Activated CD4-positive, alpha-beta T cell treated with anti-CD3 and anti-CD28 coated beads, Interleukin-2, amount 10 ng/mL, durations not matched to agents 7 days and 5 days (primary cell): ENCODE measurements around the gene ADCY4. TPM values are rescaled to one million over a fixed set of nuclear protein-coding genes. Genes with fewer than 3 reads are reported as not detected.

Experiments
- CTCF ChIA-PET: fragments of 350-600 bp; sonication (Branson Sonifier 250); formaldehyde crosslinking; loops from one replicate; lab custom pipeline; 2021; ENCODE audit warnings: antibody characterized with exemption; lab: Charles Lee
- POLR2A ChIA-PET: fragments of 350-600 bp; sonication (Branson Sonifier 250); formaldehyde crosslinking; loops from one replicate; lab custom pipeline; 2021; ENCODE audit warnings: antibody characterized with exemption; lab: Charles Lee
- DNase-seq: peaks from one replicate; pipeline ENCODE4 v3.0.0-alpha.2; 2020
- H3K27ac Mint-ChIP-seq: one replicate; pipeline ENCODE4 v1.8.0; 2021; ENCODE audit warnings: mild to moderate bottlenecking, moderate library complexity, mixed read lengths
- H3K27me3 Mint-ChIP-seq: one replicate; pipeline ENCODE4 v1.8.0; 2021; ENCODE audit warnings: mixed read lengths
- H3K36me3 Mint-ChIP-seq: one replicate; pipeline ENCODE4 v1.8.0; 2021; ENCODE audit warnings: low read depth, mixed read lengths
- H3K4me1 Mint-ChIP-seq: one replicate; pipeline ENCODE4 v1.8.0; 2021; ENCODE audit warnings: mixed read lengths
- H3K4me3 Mint-ChIP-seq: one replicate; pipeline ENCODE4 v1.8.0; 2021; ENCODE audit warnings: mild to moderate bottlenecking, moderate library complexity, mixed read lengths
- H3K9me3 Mint-ChIP-seq: one replicate; pipeline ENCODE4 v1.8.0; 2021; ENCODE audit warnings: mixed read lengths
- total RNA-seq, 2 experiments: library from RNA; stranded (reverse); gene quantifications; one replicate each; pipeline ENCODE4 v1.2.3, GENCODE V29; 2021

Gene ADCY4
- total RNA-seq, 2 experiments from 2014 or later = 4.1 to 5.3 TPM

GRCh38 chr14:24298892-24299254, 36.0 kb downstream of the ADCY4 start:
- peak overlapping the region; percentile 93 for H3K27ac Mint-ChIP-seq
- H3K4me1 Mint-ChIP-seq = peaks cover 53% of the 10 kb centered on the region
- no peaks in the 10 kb centered on the region for H3K9me3 Mint-ChIP-seq
- no peaks in the 10 kb centered on the region for H3K27me3 Mint-ChIP-seq
- H3K4me3 Mint-ChIP-seq = peak overlapping the region; percentile 89
- CTCF ChIA-PET = interaction anchor here (0.6 to 8.7 kb wide), 13 partner anchors 9 to 137 kb away, joined by 3 to 111 read pairs (median 5); partner anchors contain the start of genes CIDEB, KHNYN, LTB4R and LTB4R2
- POLR2A ChIA-PET = no interaction called here
- peaks cover 42% of the 10 kb centered on the region for H3K36me3 Mint-ChIP-seq
- no peak for DNase-seq

- H3K36me3 Mint-ChIP-seq = peaks cover 28% of the 10 kb centered on the region
- ChIA-PET POLR2A (interaction anchor here (0.6 to 1.9 kb wide), 2 partner anchors 55 to 88 kb away, joined by 5 to 10 read pairs; partner anchors contain the start of gene TINF2), CTCF (interaction anchor here (0.6 to 8.7 kb wide), 27 partner anchors 7 to 139 kb away, joined by 3 to 111 read pairs (median 5); partner anchors contain the start of genes ADCY4, CIDEB, IPO4 and KHNYN)
- H3K27me3 Mint-ChIP-seq = no peaks in the 10 kb centered on the region
- H3K4me3 Mint-ChIP-seq = peak overlapping the region; percentile 24
- no peaks in the 10 kb centered on the region for H3K9me3 Mint-ChIP-seq
- peaks cover 53% of the 10 kb centered on the region for H3K4me1 Mint-ChIP-seq
- DNase-seq = no peak
- peak overlapping the region; percentile 84 for H3K27ac Mint-ChIP-seq
These were observed 37.5 kb downstream of the ADCY4 start for GRCh38 chr14:24297190-24297964.

DNA sequence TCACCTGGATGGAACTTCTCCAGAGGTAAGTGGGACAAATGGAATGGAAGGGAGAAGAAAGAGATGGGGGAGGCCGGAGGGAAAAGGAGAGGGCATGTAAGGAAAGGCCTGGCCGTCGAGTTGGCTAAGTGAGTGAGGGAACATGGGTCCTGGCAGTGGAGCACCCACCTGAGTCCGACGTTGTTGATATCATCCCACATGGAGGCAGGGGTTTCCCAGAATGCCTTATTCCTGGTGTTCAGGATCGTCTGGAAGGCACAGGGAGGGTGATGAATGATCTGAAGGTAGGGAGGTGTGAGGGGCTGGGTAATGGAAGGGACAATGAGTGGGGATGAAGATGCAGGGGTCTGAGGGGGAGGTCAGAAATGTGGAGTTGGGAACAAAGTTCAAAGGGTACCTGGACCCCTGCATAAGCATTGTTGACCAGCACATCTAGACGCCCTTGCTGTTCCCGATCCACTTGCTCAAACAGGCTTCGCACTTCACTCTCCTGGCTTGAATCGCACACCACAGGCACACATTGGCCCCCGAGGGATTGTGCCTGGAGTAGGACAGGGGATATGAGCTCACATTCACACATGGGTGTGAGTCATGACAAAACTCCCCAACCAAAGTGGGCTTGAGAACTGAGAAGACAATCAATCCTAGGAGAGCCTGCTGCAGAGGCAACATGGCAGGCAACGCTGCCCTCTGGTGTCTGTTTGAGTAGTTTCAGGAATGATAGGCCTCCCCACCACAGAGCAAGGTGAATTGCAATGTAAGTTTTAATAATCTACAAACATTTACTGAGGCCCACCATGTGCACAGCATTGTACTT, 38.3 kb downstream of the ADCY4 start:
- no peak overlapping the region for H3K4me3 Mint-ChIP-seq

GRCh38 chr14:24293525-24293924, 41.3 kb downstream of the ADCY4 start:
- ChIA-PET CTCF (interaction anchor here (1.2 to 5.2 kb wide), 7 partner anchors 10 to 51 kb away, joined by 4 to 41 read pairs (median 24); partner anchors contain the start of genes CIDEB, LTB4R, LTB4R2 and RABGGTA), POLR2A (interaction anchor here (0.6 kb wide), 1 partner anchor 27 kb away, joined by 3 read pairs; no protein-coding TSS in a partner anchor)
- Mint-ChIP-seq H3K27ac (no peak overlapping the region), H3K4me1 (peaks cover 43% of the 10 kb centered on the region), H3K27me3 (no peaks in the 10 kb centered on the region), H3K36me3 (peaks cover 37% of the 10 kb centered on the region), H3K9me3 (no peaks in the 10 kb centered on the region), H3K4me3 (no peak overlapping the region)
- DNase-seq = no peak

More for the DNA sequence above, 38.3 kb downstream of the ADCY4 start:
- POLR2A ChIA-PET = interaction anchor here (1.9 kb wide), 1 partner anchor 54 kb away, joined by 10 read pairs; the partner anchor contains the start of gene TINF2
- Mint-ChIP-seq H3K36me3 (peaks cover 23% of the 10 kb centered on the region), H3K27ac (peak overlapping the region; percentile 84), H3K27me3 (no peaks in the 10 kb centered on the region), H3K9me3 (no peaks in the 10 kb centered on the region), H3K4me1 (peaks cover 45% of the 10 kb centered on the region)
- peak; percentile 80 for DNase-seq
- CTCF ChIA-PET = interaction anchor here (0.7 to 8.7 kb wide), 28 partner anchors 10 to 140 kb away, joined by 3 to 111 read pairs (median 6); partner anchors contain the start of genes ADCY4, CIDEB, IPO4 and KHNYN

DNA sequence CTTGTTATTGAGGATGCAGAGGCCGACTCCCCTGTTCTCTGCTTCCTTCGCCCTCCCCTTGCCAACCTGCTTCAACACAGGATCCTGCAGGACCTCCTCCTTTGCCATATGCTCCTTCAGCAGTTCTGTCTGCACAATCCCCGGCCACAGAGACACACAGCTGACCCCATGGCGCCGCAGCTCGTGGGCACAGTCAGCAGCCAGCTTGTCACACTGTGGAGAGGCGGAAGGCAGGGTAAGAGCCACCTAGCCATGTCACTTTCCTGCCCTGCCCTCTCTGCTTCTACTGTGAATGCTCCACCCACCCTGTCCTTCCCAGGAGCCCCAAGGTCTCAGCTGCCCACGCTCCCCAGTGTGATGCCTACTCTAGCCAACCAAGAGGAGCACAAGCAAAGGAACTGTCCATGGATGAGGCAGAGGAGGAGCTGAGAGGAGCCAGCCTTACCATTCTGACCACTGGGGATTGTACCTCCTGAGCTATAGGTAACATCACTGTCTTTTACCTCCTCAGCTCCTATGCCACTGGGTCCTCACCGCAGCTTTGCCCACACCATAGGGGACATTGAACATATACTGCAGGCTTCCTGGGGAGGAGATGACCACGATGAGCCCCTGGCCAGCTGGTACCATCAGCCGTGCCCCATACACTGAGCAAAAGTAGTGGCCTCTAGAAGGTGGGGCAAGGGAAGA, 42.6 kb downstream of the ADCY4 start:
- no peak for DNase-seq
- H3K9me3 Mint-ChIP-seq = no peaks in the 10 kb centered on the region
- H3K36me3 Mint-ChIP-seq = peaks cover 38% of the 10 kb centered on the region
- no peak overlapping the region for H3K4me3 Mint-ChIP-seq
- H3K27ac Mint-ChIP-seq = no peak overlapping the region
- CTCF ChIA-PET = interaction anchor here (1.2 to 5.2 kb wide), 10 partner anchors 9 to 50 kb away, joined by 4 to 41 read pairs (median 6); partner anchors contain the start of genes CIDEB, LTB4R, LTB4R2 and RABGGTA
- peaks cover 44% of the 10 kb centered on the region for H3K4me1 Mint-ChIP-seq
- no peaks in the 10 kb centered on the region for H3K27me3 Mint-ChIP-seq
- POLR2A ChIA-PET = no interaction called here

- ChIA-PET POLR2A (no interaction called here), CTCF (interaction anchor here (1.4 to 5.2 kb wide), 9 partner anchors 8 to 49 kb away, joined by 4 to 41 read pairs (median 7); partner anchors contain the start of genes CIDEB, LTB4R, LTB4R2 and RABGGTA)
These were observed 43.3 kb downstream of the ADCY4 start for GRCh38 chr14:24291446-24292117.

DNA sequence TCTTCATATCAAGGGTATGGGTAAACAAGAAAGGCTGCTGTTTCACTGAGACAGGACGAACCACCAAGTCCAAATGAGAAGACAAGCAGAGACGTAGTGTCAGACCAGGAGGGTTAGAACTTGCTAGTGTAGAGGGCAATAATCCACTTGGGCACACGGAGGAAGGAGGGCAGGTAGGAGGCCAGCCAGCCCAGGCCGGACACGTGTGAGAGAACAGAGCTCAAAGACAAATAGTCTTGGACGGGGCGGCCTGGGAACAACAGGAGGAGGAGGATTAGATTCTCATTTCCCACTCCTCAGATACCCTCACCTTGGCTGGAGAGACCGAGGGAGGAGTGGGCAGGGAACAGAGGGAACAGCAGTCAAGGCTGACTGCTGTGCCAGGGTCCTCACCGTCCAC, 44.1 kb downstream of the ADCY4 start:
- CTCF ChIA-PET = interaction anchor here (0.9 to 5.2 kb wide), 11 partner anchors 8 to 200 kb away, joined by 3 to 41 read pairs (median 6); partner anchors contain the start of genes CIDEB, LTB4R, LTB4R2 and RABGGTA
- Mint-ChIP-seq H3K27ac (no peak overlapping the region), H3K4me1 (peaks cover 28% of the 10 kb centered on the region), H3K9me3 (no peaks in the 10 kb centered on the region), H3K36me3 (peaks cover 27% of the 10 kb centered on the region), H3K4me3 (no peak overlapping the region), H3K27me3 (peaks cover 2% of the 10 kb centered on the region)
- no peak for DNase-seq
- POLR2A ChIA-PET = interaction anchor here (0.9 kb wide), 1 partner anchor 16 kb away, joined by 3 read pairs; no protein-coding TSS in a partner anchor

More at GRCh38 chr14:24291446-24292117, 43.3 kb downstream of the ADCY4 start:
- no peak for DNase-seq
- Mint-ChIP-seq H3K4me3 (no peak overlapping the region), H3K4me1 (peaks cover 37% of the 10 kb centered on the region), H3K27me3 (no peaks in the 10 kb centered on the region), H3K9me3 (no peaks in the 10 kb centered on the region), H3K36me3 (peaks cover 36% of the 10 kb centered on the region), H3K27ac (no peak overlapping the region)

DNA sequence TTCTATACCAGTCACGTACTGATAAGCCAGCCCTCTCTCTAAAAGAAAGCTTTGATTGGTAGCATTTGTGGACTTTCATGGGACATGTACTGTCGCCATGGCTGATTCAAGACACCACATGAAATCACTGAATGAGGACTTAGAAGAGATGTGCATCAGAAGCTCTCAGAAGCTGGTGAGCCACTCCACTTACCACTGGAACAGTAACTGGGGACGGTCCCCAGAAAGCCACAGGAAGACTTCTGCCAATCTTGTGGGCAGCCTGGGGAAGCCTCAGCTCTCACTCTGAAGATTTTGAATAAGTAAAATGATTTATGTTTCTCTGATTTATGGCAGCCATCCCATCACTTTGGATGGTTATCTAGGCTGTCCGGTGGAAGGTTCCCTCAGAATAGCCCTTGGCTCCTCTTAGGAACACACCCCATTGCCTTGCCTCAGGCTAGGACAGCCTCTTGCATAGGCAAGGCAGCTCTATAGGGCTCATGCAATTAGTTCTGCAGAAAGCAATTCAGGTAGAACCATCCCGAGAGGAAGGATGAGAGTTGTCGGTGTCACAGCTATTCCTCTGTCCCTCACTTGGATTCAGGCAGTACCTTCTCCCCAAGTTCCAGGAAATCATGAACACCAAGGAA, 45.1 kb downstream of the ADCY4 start:
- H3K9me3 Mint-ChIP-seq = no peaks in the 10 kb centered on the region
- H3K4me3 Mint-ChIP-seq = no peak overlapping the region
- peaks cover 27% of the 10 kb centered on the region for H3K4me1 Mint-ChIP-seq
- ChIA-PET CTCF (interaction anchor here (0.9 to 5.2 kb wide), 14 partner anchors 9 to 199 kb away, joined by 3 to 41 read pairs (median 4); partner anchors contain the start of genes CIDEB, LTB4R, LTB4R2 and RABGGTA), POLR2A (interaction anchor here (0.7 to 1.2 kb wide), 3 partner anchors 15 to 44 kb away, joined by 3 read pairs; partner anchors contain the start of gene RABGGTA)
- peaks cover 2% of the 10 kb centered on the region for H3K27me3 Mint-ChIP-seq
- peaks cover 25% of the 10 kb centered on the region for H3K36me3 Mint-ChIP-seq
- DNase-seq = peak; percentile 50
- H3K27ac Mint-ChIP-seq = no peak overlapping the region

GRCh38 chr14:24286996-24287395, 47.9 kb downstream of the ADCY4 start:
- DNase-seq = no peak
- H3K9me3 Mint-ChIP-seq = no peaks in the 10 kb centered on the region
- no peak overlapping the region for H3K4me3 Mint-ChIP-seq
- peaks cover 20% of the 10 kb centered on the region for H3K36me3 Mint-ChIP-seq
- H3K4me1 Mint-ChIP-seq = peaks cover 27% of the 10 kb centered on the region
- H3K27me3 Mint-ChIP-seq = peaks cover 2% of the 10 kb centered on the region
- no peak overlapping the region for H3K27ac Mint-ChIP-seq
- ChIA-PET POLR2A (no interaction called here), CTCF (interaction anchor here (1.0 to 2.9 kb wide), 3 partner anchors 10 to 49 kb away, joined by 3 to 11 read pairs (median 5); partner anchors contain the start of gene CIDEB)

- H3K27me3 Mint-ChIP-seq = peaks cover 5% of the 10 kb centered on the region
- no peak for DNase-seq
- no peak overlapping the region for H3K4me3 Mint-ChIP-seq
- peaks cover 23% of the 10 kb centered on the region for H3K4me1 Mint-ChIP-seq
- no peaks in the 10 kb centered on the region for H3K9me3 Mint-ChIP-seq
- POLR2A ChIA-PET = no interaction called here
- H3K27ac Mint-ChIP-seq = no peak overlapping the region
- peaks cover 7% of the 10 kb centered on the region for H3K36me3 Mint-ChIP-seq
- CTCF ChIA-PET = interaction anchor here (1.8 to 3.4 kb wide), 3 partner anchors 12 to 20 kb away, joined by 4 to 23 read pairs (median 11); partner anchors contain the start of gene RABGGTA
These were observed 49.5 kb downstream of the ADCY4 start for GRCh38 chr14:24285351-24285750.
